ENCODE results near the gene SGCA.

GRCh38 chr17:50184064-50184463 is 18.3 kb downstream of the SGCA start:
- TF ChIP-seq, protein P1, sequence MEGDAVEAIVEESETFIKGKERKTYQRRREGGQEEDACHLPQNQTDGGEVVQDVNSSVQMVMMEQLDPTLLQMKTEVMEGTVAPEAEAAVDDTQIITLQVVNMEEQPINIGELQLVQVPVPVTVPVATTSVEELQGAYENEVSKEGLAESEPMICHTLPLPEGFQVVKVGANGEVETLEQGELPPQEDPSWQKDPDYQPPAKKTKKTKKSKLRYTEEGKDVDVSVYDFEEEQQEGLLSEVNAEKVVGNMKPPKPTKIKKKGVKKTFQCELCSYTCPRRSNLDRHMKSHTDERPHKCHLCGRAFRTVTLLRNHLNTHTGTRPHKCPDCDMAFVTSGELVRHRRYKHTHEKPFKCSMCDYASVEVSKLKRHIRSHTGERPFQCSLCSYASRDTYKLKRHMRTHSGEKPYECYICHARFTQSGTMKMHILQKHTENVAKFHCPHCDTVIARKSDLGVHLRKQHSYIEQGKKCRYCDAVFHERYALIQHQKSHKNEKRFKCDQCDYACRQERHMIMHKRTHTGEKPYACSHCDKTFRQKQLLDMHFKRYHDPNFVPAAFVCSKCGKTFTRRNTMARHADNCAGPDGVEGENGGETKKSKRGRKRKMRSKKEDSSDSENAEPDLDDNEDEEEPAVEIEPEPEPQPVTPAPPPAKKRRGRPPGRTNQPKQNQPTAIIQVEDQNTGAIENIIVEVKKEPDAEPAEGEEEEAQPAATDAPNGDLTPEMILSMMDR (IDR thresholded peaks at IDR 0.05; ENCODE audit: borderline replicate concordance, extremely low read depth, low read length, poor library complexity, severe bottlenecking): no peak
- TF ChIP-seq EZH2 (IDR thresholded peaks at IDR 0.05; ENCODE audit: borderline replicate concordance, low read depth, low read length, severe bottlenecking): no peak
